Stimulated activated naive B cell treated with anti-CD40 and anti-IgM and Interleukin-4, amounts not matched to agents 10 μg/mL and 1 μg/mL and 100 μg/mL, for 72 hours (primary cell): ENCODE results near the gene RNF130.
"Not testable (repeated sequence)": the region's sequence is repeated elsewhere in the genome, so short reads cannot be mapped to it uniquely, and the experiment has no call there.

ENCODE experiments used
- ATAC-seq, 2 donors: fragments of 150-1000 bp; cut with Tn5 transposase; replicated peaks; 2 replicates each; pipeline ENCODE4 v1.10.0; 2021; ENCODE audit warnings: moderate library complexity in 1 of 2
- DNase-seq: peaks from one replicate; pipeline ENCODE4 v3.0.0; 2021
- H3K27ac Mint-ChIP-seq: one replicate; pipeline ENCODE4 v1.8.0; 2022; ENCODE audit warnings: mild to moderate bottlenecking, mixed read lengths
- H3K27me3 Mint-ChIP-seq, 2 donors: one replicate each; pipeline ENCODE4 v1.8.0; 2022; ENCODE audit warnings: mixed read lengths in 2 of 2
- H3K36me3 Mint-ChIP-seq, 2 donors: one replicate each; pipeline ENCODE4 v1.8.0; 2022; ENCODE audit warnings: mixed read lengths in 2 of 2, mild to moderate bottlenecking in 1 of 2
- H3K4me1 Mint-ChIP-seq, 2 donors: one replicate each; pipeline ENCODE4 v1.8.0; 2022; ENCODE audit warnings: mixed read lengths in 2 of 2, mild to moderate bottlenecking in 1 of 2
- H3K4me3 Mint-ChIP-seq, 2 donors: one replicate each; pipeline ENCODE4 v1.8.0; 2022; ENCODE audit warnings: mild to moderate bottlenecking in 2 of 2, mixed read lengths in 2 of 2, moderate library complexity in 1 of 2
- H3K9me3 Mint-ChIP-seq, 2 donors: one replicate each; pipeline ENCODE4 v1.8.0; 2022; ENCODE audit warnings: mixed read lengths in 2 of 2, mild to moderate bottlenecking in 1 of 2

The RNF130 gene

DNA sequence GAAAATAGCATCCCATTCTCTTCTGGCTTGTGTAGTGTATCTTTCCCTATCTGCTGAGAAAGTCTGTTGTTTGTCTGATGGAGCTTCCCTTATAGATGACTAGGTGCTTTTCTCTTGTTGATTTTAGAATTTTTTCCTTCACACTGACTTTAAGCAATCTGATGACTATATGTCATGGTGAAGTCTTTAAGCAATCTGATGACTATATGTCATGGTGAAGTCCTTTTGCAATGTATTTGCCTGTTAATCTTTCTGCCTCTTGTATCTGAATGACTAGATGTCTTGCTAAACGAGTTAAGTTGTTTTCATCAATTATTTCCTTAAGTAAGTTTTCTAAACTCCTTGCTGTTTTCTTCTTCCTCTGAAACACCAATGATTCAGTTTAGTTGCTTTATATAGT is 80.5 kb downstream of the RNF130 start:
- peaks cover 4 to 5% of the 10 kb centered on the region in 2 donors for H3K9me3 Mint-ChIP-seq
- no peaks in the 10 kb centered on the region for H3K27me3 Mint-ChIP-seq
- DNase-seq (no peak), ATAC-seq (no peak)
- no peak overlapping the region for H3K27ac Mint-ChIP-seq
- H3K4me1 Mint-ChIP-seq, result no peaks in the 10 kb centered on the region
- no peak overlapping the region for H3K4me3 Mint-ChIP-seq
- H3K36me3 Mint-ChIP-seq, result peaks cover 10 to 25% of the 10 kb centered on the region in 2 donors

GRCh38 chr5:179990525-179990924 is 81.0 kb downstream of the RNF130 start:
- peaks cover 10 to 25% of the 10 kb centered on the region in 2 donors for H3K36me3 Mint-ChIP-seq
- H3K9me3 Mint-ChIP-seq, H3K27me3 Mint-ChIP-seq, H3K4me3 Mint-ChIP-seq, H3K27ac Mint-ChIP-seq, DNase-seq, H3K4me1 Mint-ChIP-seq, ATAC-seq: not testable (repeated sequence)

- ATAC-seq, result no peak
- Mint-ChIP-seq H3K9me3 (peaks cover 2 to 4% of the 10 kb centered on the region in 2 donors), H3K27me3 (no peaks in the 10 kb centered on the region), H3K4me1 (no peaks in the 10 kb centered on the region), H3K36me3 (peaks cover 5 to 15% of the 10 kb centered on the region in 2 donors), H3K4me3 (no peak overlapping the region), H3K27ac (no peak overlapping the region)
- no peak for DNase-seq
Measured at GRCh38 chr5:179986328-179986727, 85.2 kb downstream of the RNF130 start.

DNA sequence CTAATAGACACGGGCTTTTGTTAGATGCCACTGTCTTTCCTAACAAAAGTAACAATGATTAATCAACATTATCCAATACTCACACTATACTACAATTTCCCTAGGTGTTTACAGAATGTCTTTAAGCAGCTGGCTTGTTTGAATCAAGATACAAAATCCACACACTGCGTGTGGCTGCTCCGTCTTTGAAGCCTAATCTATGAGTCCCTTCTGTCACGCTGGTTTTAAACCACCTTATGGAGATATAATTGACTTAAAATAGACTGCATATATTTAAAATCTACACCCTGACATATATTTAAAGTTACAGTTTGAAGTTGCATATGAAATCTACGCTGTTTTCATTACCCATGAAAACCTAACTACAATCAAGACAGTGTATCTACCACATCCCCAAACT is 89.9 kb downstream of the RNF130 start:
- Mint-ChIP-seq H3K27ac (no peak overlapping the region), H3K27me3 (no peaks in the 10 kb centered on the region), H3K4me1 (no peaks in the 10 kb centered on the region), H3K9me3 (no peaks in the 10 kb centered on the region), H3K36me3 (peaks cover 13 to 21% of the 10 kb centered on the region in 2 donors), H3K4me3 (no peak overlapping the region)
- no peak for DNase-seq
- ATAC-seq, result no peak

- H3K4me1 Mint-ChIP-seq, result peaks cover 0 to 3% of the 10 kb centered on the region in 2 donors
- H3K27me3 Mint-ChIP-seq, result no peaks in the 10 kb centered on the region
- peaks cover 16 to 23% of the 10 kb centered on the region in 2 donors for H3K36me3 Mint-ChIP-seq
- no peaks in the 10 kb centered on the region for H3K9me3 Mint-ChIP-seq
- no peak overlapping the region for H3K4me3 Mint-ChIP-seq
- no peak overlapping the region for H3K27ac Mint-ChIP-seq
- DNase-seq (no peak), ATAC-seq (no peak)
Measured at GRCh38 chr5:179980767-179981166, 90.8 kb downstream of the RNF130 start.

DNA sequence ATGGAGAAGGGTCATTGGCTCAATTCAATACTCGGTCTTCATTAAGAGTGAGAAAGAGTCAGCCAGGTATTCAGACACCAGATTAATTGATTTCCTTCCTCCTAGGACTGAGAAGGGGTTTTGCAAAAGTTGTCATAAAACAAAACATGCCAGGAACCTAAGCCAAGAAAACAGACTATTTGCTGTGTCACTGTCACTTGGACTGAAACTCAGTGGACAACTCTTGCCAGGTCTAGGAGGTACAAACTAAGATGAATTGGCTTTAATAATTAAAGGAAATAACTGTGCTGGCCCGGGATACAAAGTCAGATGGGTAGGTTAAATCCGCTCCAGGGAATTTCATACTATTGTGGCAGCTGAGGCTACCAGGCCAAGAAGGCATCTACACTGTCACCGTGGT is 92.8 kb downstream of the RNF130 start:
- Mint-ChIP-seq H3K36me3 (peaks cover 33 to 42% of the 10 kb centered on the region in 2 donors), H3K4me3 (no peak overlapping the region), H3K9me3 (no peaks in the 10 kb centered on the region), H3K27me3 (no peaks in the 10 kb centered on the region), H3K4me1 (peaks cover 14 to 20% of the 10 kb centered on the region in 2 donors), H3K27ac (no peak overlapping the region)
- no peak for ATAC-seq
- DNase-seq, result no peak

GRCh38 chr5:179975713-179976134 is 95.8 kb downstream of the RNF130 start:
- Mint-ChIP-seq H3K4me1 (peaks cover 27 to 50% of the 10 kb centered on the region in 2 donors), H3K36me3 (peaks cover 47 to 59% of the 10 kb centered on the region in 2 donors), H3K27me3 (no peaks in the 10 kb centered on the region), H3K27ac (peak overlapping the region; percentile 77), H3K4me3 (no peak overlapping the region), H3K9me3 (peaks cover 0 to 3% of the 10 kb centered on the region in 2 donors)
- DNase-seq (no peak), ATAC-seq (no peak)

DNA sequence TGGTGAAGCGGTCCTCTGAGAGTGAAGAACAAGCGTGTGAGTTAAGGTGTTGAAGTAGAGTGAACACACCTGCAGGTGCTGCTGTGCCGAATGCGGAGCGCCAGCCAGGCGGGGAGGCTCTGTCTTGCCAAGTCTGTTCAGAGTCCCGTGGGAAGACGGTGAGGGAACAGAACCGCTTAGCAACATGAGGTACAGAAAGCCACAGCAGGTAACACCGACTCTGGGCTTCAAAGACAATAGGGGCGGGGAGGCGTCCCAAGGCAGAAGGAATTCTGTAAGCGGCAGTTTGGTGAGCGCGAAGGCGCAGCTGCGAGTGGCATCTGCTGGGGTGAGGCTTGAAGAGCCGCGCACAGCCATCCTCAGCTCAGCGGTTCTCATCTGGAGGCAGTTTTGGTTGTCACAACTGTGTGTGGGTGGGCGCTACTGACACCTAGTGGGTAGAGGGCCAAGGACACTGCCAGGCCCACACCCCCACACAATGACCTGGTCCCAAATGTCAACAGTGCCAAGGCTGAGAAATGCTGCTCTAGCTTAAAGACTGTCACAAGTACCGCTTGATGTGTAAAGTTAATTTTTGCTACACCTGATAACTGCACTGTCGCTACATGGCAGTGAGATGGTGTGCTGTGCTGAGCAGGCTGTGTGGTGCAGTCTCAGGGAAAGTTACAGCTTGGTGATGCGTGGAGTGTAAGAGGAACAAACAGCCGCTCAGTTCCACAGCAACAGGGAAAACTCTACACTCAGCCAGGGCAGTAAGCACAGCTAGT is 96.4 kb downstream of the RNF130 start:
- Mint-ChIP-seq H3K36me3 (peaks cover 47 to 59% of the 10 kb centered on the region in 2 donors), H3K27me3 (no peaks in the 10 kb centered on the region), H3K4me3 (no peak overlapping the region), H3K9me3 (peaks cover 0 to 3% of the 10 kb centered on the region in 2 donors), H3K4me1 (peaks cover 27 to 51% of the 10 kb centered on the region in 2 donors), H3K27ac (peak overlapping the region; percentile 77)
- ATAC-seq (peak; percentile 74), DNase-seq (peak; percentile 36)

- Mint-ChIP-seq H3K9me3 (peaks cover 0 to 3% of the 10 kb centered on the region in 2 donors), H3K27ac (peak overlapping the region; percentile 73), H3K36me3 (peaks cover 46 to 57% of the 10 kb centered on the region in 2 donors), H3K4me3 (peak overlapping the region in 1 of 2 donors; percentile 49), H3K27me3 (no peaks in the 10 kb centered on the region), H3K4me1 (peaks cover 27 to 55% of the 10 kb centered on the region in 2 donors)
- DNase-seq, result no peak
- ATAC-seq, result no peak
Measured at GRCh38 chr5:179974246-179974945, 97.2 kb downstream of the RNF130 start.

GRCh38 chr5:179973391-179973790 is 98.2 kb downstream of the RNF130 start:
- Mint-ChIP-seq H3K4me1 (peaks cover 27 to 61% of the 10 kb centered on the region in 2 donors), H3K4me3 (no peak overlapping the region), H3K27ac (peak overlapping the region; percentile 25), H3K27me3 (no peaks in the 10 kb centered on the region), H3K36me3 (peaks cover 50 to 59% of the 10 kb centered on the region in 2 donors), H3K9me3 (peaks cover 0 to 3% of the 10 kb centered on the region in 2 donors)
- ATAC-seq (no peak), DNase-seq (no peak)

- peak overlapping the region; percentile 85 for H3K27ac Mint-ChIP-seq
- peaks cover 0 to 3% of the 10 kb centered on the region in 2 donors for H3K9me3 Mint-ChIP-seq
- no peak overlapping the region for H3K4me3 Mint-ChIP-seq
- peaks cover 17 to 58% of the 10 kb centered on the region in 2 donors for H3K4me1 Mint-ChIP-seq
- no peaks in the 10 kb centered on the region for H3K27me3 Mint-ChIP-seq
- no peak for ATAC-seq
- peaks cover 42 to 59% of the 10 kb centered on the region in 2 donors for H3K36me3 Mint-ChIP-seq
- DNase-seq, result no peak
Measured at GRCh38 chr5:179969110-179969509, 102.4 kb downstream of the RNF130 start.

DNA sequence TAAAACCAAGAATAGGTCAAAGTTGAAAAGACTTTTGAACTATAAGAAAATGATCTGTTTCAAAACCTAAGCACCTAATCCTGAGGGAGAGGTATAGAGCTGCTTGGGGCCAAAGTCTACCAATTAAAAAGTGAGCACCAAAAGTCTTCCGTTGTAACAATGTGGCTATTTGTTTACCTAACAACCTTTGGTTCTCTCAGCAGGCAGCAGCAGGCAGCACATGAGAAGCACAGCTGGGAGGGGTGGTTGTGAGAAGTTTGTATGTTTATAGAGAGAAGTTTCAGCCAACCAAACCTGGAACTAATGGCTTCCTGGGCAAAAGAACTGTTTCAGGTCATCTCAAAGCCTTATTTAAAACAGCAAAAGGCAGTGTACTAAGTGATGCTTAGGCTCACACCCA is 104.1 kb downstream of the RNF130 start:
- no peak overlapping the region for H3K4me3 Mint-ChIP-seq
- H3K27ac Mint-ChIP-seq, result peak overlapping the region; percentile 74
- no peak for DNase-seq
- H3K4me1 Mint-ChIP-seq, result peaks cover 13 to 45% of the 10 kb centered on the region in 2 donors
- H3K36me3 Mint-ChIP-seq, result peaks cover 46 to 63% of the 10 kb centered on the region in 2 donors
- peaks cover 0 to 3% of the 10 kb centered on the region in 2 donors for H3K9me3 Mint-ChIP-seq
- no peaks in the 10 kb centered on the region for H3K27me3 Mint-ChIP-seq
- no peak for ATAC-seq

- Mint-ChIP-seq H3K4me3 (no peak overlapping the region), H3K36me3 (peaks cover 42 to 59% of the 10 kb centered on the region in 2 donors), H3K27me3 (no peaks in the 10 kb centered on the region), H3K27ac (no peak overlapping the region), H3K4me1 (peaks cover 3 to 18% of the 10 kb centered on the region in 2 donors), H3K9me3 (no peaks in the 10 kb centered on the region)
- DNase-seq (no peak), ATAC-seq (no peak)
Measured at GRCh38 chr5:179964015-179964414, 107.5 kb downstream of the RNF130 start.

GRCh38 chr5:179963375-179963774 is 108.2 kb downstream of the RNF130 start:
- ATAC-seq (no peak), DNase-seq (no peak)
- H3K27ac Mint-ChIP-seq, result no peak overlapping the region
- peaks cover 3 to 16% of the 10 kb centered on the region in 2 donors for H3K4me1 Mint-ChIP-seq
- H3K36me3 Mint-ChIP-seq, result peaks cover 42 to 57% of the 10 kb centered on the region in 2 donors
- H3K4me3 Mint-ChIP-seq, result no peak overlapping the region
- H3K27me3 Mint-ChIP-seq, result no peaks in the 10 kb centered on the region
- no peaks in the 10 kb centered on the region for H3K9me3 Mint-ChIP-seq
